HG03571 (cell line): ENCODE results near the gene KRT6B.

Experiments
- ATAC-seq: cut with Tn5 transposase; IDR thresholded peaks from one replicate; pipeline ENCODE4 v1.9.1; 2021; ENCODE audit not compliant: unreplicated experiment

Gene KRT6B

DNA sequence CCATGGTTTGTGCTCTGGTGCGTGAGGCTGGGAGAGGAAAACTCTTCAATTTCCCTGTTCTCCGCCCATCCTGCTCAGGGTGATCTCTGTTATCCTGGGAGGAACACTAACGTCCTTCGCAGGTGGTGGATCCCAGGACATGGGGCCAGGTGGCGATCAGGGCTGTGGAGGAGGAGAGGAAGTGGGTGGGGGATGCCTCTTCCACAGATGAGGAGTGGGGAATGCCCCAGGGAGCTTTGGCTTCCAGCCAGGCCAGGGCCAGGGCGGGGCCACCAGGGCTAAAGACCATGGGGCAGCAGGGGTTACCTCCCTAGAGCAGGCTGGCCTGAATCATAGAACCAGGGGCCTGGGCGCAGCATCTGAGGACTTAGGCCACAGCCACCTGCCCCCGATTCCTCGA lies 14.4 kb downstream of the KRT6B start:
- ATAC-seq = no peak

DNA sequence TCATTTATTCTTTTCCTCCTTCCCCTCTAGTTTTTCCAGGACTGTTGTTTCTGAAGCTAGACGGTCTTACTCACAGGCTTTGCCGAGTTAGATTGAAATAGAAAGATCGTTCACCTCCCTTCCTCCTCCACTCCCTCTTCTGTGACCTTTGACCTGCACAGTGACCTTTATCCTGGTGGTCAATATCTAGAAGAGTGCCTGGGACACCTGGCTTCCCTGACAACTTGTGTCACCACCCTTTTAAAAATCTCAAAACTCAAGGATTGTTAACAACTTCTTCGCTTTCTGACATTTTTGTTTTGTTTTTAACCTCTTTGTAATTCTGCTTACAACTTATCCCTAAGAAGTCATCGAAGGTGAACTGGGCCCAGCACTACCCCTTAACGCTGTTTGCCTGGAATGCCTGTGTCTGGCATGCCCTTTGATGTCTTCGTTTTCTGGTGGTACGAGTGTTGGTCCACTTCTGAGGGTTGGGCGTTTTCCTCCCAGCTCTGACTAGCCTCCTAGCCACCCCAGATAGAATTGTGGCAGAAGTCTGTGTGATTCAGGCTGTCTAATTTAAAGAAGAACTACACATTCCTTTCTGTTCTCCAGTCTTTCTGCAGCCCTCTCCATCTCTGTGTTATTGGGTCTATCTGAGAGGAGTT lies 15.0 kb downstream of the KRT6B start:
- ATAC-seq = no peak

- ATAC-seq = no peak
Observed at GRCh38 chr12:52436000-52436827, 15.7 kb downstream of the KRT6B start.

DNA sequence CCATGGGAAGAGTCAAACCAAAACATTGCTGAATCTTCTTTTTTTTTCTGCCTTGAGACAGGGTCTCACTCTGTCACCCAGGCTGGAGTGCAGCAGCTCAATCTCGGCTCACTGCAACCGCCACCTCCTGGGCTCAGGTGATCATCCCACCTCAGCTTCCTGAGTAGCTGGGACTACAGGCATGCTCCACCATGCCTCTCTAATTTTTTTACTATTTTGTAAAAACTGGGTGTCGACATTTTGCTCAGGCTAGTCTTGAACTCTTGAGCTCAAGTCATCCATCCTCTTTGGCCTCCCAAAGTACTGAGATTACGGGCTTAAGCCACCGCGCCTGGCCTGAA lies 16.3 kb downstream of the KRT6B start:
- ATAC-seq = no peak

GRCh38 chr12:52434760-52435530 lies 17.0 kb downstream of the KRT6B start:
- ATAC-seq = no peak

DNA sequence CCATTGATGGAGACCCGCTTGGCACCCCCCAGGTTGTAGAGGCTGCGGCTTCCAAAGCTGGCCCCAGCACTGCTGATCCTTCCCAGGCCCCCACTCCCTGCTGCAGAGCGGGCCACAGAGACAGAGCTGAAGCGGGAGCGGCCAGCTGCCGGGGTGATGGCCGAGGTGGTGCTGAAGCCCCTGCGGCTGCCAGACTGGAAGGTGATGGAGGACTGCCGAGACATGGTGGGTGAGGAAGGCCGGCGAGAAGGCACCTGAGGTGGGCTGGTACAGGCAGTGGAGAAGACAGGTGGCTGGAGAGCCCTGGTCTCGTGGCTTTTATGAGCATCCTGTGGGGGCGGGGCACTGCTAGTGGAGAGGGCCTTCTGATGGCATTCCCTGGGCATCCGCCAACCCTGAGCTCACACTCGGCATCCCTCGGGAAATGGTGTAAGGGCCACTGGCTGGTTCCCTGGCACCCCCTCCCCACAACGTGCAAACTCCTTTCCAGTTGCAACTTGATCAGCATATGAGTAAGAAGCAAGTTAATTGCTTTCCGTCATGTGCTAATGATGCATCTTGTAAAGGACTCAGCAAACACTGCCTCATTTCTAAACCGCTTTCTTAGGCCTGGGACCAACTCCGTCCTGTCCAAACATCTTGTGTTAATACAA lies 17.7 kb downstream of the KRT6B start, which contains the start of gene KRT75:
Gene KRT75, minus strand, starts transcription at position 291 of the 653 bp plus-strand sequence. Its CDS starts 67 bp downstream, at position 224.
- no peak for ATAC-seq

- ATAC-seq = no peak
Observed at GRCh38 chr12:52433501-52434080, 18.4 kb downstream of the KRT6B start.

GRCh38 chr12:52432559-52433207 lies 19.3 kb downstream of the KRT6B start:
- ATAC-seq = no peak

DNA sequence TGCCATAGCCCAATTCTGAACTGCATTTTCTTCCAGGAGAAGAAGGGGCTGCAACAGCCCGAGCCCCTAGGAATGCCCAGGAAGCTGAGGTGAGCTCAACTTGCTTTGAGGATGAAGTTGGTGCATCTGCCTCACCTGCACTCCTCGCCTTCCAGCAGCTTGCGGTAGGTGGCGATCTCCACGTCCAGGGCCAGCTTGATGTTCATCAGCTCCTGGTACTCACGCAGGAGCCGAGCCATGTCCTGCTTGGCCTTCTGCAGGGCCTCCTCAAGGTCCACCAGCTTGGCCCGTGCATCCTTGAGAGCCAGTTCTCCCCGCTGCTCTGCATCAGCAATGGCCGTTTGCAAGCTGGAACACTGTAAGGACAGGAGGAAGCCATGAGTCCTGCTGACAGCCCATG lies 23.8 kb downstream of the KRT6B start:
- no peak for ATAC-seq

GRCh38 chr12:52427083-52427482 lies 24.9 kb downstream of the KRT6B start:
- no peak for ATAC-seq

DNA sequence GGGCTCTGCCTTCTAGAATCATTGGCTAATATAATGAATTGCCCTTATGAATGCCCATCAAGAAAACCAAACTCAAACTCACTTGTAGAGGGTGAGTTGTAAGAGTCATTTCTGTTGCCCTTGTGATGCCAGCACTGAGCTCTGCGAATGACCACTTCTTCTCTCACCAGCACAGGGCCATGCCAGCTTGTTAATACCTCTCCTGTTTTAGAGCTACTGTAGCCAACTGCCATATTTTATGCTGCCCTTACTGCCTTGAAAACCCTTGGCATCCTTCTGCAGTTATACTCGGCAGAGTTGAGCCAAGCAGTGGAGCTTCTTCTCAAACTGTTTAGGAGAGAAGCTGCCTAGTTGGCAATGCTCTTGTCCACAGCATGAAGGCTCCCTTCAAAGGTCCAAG lies 25.9 kb downstream of the KRT6B start:
- ATAC-seq = no peak

DNA sequence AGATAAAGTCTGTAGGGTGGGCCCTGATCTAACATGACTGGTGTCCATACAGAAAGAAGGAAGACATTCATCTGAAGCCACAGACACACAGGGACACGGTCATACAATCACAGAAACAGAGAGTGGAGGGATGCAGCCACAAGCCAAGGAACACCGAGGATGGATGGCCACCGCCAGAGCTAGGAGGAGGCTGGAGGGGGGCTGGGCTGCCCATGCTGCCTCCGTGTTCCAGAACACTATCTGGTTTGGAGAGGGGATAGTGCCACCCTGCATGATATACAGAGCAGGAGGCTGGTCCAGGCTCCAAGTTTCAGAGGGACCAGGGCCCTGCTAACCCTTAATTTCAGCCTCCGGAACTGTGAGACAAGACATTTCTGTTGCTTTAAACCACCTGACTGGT lies 26.5 kb downstream of the KRT6B start:
- ATAC-seq = no peak

GRCh38 chr12:52423661-52424500 lies 28.1 kb downstream of the KRT6B start:
- no peak for ATAC-seq

DNA sequence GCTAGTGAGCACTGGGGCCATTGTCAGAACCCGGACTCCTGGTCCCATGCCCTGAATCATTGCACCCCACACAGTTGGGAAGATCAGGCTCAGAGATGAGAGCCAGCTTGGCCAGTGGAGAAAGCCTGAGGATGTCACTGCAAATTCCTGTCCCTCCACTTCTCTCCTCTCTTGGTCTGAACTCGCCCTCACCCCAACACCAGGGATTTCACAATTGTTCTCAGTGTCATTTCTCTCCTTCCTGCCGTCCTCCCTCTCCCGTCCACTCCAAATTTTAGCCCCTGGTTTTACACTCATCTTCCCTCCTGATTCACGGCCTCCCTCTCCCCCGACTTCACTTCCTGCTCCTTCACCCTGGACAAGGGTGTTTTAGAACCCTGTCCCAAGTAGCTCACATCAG lies 28.9 kb downstream of the KRT6B start:
- ATAC-seq = no peak

GRCh38 chr12:52419656-52420055 lies 32.3 kb downstream of the KRT6B start:
- ATAC-seq = no peak

- ATAC-seq = no peak
Observed at GRCh38 chr12:52418576-52419110, 33.3 kb downstream of the KRT6B start.

GRCh38 chr12:52417740-52418139 lies 34.2 kb downstream of the KRT6B start:
- no peak for ATAC-seq

DNA sequence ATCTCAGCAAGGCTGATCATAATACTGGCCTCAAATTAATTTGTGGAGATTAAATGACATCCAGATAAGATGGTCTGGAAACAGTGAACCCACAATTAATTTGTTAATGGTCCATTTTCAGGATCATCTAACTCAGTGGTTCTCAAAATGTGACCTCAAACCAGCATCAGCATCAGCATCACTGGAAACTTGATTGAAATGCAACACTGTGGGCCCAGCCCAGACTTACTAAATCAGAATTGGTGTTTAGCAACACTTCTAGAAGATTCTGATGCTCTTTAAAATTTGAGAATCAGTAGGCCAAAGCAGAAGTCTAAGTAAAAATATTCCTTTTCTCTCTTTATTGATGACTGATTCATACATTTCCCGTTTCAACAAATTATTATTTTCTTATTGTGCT lies 35.2 kb downstream of the KRT6B start:
- ATAC-seq = no peak
